IPS-NIHi7 (cell line): ENCODE measurements around the gene XXYLT1.

Experiments used
- DNase-seq: peaks from one replicate; pipeline ENCODE4 v3.0.0; 2012; ENCODE audit warnings: mixed read lengths; ENCODE audit errors: extremely low spot score

XXYLT1 gene

DNA sequence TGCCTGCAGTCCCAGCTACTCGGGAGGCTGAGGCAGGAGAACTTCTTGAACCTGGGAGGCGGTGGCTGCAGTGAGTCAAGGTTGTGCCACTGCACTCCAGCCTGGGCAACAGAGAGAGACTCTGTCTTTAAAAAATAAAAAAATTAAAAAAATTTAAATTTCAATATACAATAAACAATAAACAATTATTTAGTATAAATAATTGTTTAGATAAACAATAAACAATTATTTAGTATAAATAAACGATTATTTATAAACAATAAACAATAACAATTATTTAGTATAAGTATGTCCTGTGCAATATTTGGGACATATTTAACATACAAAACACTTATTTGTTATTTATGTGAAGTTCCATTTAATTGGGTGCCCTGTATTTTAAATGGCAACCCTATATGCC lies 119.6 kb downstream of the XXYLT1 start:
- DNase-seq: no peak

DNA sequence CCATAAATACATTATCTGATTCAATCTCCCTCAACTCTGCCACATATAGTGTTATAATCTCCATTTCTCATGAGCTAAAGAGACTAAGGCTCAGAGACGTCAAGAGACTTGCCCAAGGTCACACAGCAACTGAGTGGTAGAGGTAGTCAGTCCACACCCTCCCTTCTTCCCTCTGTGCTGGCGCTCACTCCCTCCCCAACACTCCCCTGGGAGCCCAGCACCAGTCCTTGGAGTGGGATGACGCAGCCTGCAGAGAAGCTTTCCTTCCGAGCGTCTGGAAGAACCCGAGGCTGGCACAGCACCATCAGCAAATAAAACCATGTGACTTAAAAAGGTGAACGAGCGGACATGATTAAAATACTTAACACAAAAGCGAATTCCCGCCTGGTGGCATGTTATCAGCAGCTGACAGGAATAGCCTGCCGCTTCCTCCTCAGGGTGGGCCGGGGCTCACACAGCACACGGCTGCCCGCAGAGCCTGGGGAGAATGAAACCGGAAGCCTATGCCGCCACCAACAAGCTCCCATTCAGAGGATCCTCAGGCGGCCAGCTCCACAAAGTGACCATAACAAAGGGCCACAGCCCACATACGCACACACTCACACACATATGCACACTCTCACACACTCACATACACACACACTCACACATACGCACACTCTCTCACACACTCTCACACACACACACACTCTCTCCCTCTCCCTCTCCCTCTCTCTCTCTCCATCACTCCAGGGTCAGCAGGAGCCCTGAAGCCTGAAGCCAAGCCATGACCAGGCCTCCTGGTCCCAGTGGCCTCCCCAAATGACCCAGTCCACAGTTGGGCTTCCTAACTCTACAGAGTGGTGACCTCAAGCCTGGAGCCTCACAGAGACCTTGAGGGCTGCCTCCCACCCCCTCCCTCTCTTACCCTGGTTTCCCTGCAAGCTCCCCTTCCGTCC lies 120.5 kb downstream of the XXYLT1 start:
- peak; percentile 65 for DNase-seq

DNA sequence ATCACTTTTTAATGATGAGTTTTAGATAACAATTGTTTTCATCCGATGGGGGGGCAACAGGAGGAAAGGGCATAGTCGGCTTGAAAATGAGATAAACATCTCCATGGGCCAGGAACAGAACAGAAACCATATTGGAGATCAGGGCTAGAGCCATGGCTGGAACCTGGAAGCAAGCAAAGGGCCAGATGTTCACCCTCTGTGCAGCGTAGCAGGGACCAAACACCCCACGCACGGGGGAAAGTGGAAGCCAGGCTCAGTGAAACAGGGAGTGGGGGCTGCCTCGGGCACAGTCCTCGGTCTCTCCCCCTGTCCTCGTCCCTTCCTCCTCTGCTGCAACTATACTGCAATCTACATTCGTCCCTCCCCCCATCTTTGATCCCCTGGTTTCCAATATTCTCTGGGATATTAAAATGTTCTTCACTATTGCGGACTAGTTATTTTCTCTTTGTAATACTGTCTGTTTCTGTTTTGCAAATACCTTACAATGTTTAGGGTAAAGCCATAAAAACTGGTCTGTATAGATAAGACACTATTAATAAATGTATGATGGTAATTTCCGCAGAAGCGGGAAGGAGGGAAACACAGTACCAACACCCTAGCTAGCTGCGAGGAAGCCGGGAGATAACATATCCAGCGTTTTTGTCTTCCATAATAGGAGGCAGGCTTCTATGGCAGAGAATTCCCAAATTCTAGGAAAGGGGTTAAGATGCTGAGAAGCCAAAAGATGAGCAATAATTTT lies 121.5 kb downstream of the XXYLT1 start:
- DNase-seq: no peak

DNA sequence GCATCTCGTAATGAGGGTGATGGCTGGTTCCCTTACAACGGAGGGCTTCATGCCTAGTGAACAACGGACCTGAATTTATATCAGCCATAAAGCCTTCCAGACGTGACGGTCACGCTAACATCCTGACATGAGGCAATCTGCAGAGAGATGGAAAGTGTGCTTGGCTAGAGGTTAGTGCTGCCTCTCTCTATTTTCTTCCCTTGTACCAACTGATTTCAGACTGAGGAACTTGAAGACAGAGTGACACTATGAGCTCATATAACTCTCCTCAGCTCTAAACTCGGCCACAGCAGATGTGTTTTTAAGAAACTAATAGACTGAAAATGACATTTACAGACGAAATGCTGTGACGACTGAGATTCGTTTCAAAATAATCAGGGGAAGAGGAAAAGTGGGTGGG lies 122.4 kb downstream of the XXYLT1 start:
- no peak for DNase-seq

DNA sequence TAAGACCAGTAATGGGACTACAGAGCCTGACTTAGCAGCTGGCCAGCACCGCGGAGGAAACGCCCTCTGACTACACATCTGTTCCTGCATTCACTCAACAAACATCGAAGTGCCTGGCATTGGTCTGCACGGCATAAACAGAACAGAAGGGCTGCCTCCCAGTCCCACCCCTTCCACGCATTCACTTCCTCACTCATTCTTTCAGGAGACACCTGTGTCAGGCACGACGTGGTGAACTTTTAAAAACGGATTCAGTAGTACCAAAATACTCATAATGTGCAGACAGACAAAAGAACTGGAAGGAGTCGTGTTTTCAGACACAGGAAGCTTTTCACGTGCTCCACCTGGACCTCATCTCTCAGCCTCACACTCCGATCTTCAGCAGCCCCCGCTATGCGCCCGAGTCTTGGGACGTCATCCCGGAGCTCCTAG lies 123.3 kb downstream of the XXYLT1 start:
- DNase-seq: no peak

DNA sequence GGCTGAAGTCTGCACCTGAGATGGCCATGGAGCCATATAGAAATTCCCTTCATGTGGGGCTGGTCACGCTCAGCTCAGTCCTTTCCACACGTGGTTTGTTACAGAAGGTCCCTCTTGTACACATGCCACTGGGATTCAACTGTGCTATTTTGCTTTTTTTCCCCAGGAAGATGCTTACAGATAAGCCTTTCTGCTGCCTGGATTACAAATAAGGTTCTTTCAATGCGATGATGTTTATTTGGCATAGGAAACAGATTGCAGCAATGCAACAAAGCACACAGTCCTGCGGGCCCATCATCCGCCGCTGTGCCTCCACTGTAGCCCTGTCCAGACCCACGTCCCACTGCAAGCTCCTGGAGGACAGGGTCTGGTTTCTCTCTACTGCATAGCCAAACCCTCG lies 124.8 kb downstream of the XXYLT1 start:
- no peak for DNase-seq

DNA sequence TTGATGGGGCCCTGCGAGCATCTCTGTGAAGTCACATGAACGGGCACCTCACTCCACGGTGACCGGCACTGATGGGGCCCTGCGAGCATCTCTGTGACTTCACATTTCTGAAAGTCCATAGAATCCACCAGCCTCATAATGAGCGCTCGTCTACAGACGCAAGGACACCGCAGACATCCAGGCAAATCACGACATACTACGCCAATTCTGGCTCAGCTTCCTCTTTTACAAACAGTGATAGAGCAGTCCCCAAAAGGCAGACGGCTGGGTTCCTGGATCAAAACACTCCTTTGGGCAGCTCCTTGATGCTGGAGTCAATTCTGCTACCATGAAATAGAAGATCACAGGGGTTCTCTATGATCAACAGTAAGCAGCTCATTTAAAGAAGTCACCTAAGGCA lies 125.4 kb downstream of the XXYLT1 start:
- no peak for DNase-seq

DNA sequence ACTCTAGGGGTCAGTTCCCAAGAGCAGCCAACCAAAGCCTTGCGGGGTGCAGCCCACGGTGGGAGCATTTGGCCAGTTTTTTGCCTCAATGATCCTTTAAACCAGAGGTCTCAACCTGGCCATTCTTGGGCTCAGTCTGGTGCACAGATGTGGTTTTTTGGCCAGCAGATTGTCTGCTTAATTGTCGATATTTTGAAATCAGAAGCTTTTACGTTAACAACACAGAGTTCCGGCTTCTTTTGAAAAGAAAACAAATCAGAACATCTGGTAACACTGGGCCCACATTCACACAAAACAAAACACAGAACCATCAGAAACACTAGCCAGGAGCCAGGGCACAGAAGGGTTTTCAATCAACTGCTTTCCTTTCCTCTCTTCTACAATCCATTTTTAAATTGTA lies 127.7 kb downstream of the XXYLT1 start:
- no peak for DNase-seq

DNA sequence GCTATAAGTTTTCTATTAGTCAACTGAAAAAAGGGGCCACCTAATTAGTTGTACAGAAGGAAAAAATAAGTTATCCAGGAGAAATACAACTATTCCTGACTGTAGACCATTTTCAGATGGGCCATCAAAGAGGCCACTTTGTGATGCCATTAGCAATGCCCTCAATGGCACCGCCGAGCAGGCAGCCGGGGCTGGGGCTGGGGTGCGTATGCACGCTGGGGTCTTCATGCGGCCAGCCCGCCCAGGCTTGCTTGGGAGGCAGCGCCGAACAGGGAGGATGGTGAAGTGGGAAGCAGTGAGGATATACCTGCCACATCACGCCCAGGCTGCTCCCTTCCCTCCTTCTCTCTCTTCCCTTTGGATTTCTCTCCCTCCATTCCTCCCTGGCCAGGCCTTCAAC lies 128.4 kb downstream of the XXYLT1 start:
- no peak for DNase-seq

DNA sequence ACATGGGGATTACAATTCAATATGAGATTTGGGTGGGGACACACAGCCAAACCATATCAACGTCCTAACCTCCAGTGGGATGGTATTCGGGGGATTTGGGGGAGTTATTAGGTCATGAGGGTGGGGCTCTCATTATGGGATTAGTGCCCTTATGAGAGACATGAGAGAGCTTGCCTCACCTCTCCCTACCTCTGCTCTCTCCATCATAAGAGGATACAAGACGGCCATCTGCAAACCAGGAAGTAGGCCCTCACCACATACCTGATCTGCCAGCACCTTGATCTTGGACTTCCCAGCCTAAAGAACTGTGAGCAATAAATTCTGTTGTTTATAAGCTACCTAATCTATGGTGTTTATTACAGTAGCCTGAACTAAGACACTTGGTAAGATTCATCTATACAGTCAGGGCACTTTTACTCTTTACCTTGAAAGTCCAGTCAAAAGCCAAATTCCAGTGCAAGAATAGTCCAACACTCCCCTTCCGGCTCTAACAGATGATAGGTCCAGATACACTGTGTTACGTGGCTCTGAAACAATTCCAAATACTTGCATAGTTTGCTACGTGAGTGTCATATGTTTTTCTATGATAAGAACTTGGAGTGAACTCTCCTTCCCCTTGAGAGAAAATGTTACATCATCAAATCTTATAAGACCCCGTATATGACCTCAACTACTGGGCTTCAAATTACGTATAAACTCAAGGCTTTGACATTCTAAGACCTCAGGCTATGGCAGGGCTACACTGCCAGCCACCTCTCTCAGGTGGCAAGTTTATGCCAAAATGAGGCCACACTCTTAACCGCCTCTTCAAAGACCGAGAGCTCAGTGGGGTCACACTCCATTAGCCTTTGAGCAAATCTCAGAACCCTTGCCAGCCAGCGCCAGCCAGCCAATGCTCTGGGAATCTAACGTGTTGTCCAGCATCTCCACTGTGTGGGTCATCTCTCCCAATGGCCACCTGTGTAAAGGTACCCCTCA lies 129.9 kb downstream of the XXYLT1 start:
- no peak for DNase-seq

DNA sequence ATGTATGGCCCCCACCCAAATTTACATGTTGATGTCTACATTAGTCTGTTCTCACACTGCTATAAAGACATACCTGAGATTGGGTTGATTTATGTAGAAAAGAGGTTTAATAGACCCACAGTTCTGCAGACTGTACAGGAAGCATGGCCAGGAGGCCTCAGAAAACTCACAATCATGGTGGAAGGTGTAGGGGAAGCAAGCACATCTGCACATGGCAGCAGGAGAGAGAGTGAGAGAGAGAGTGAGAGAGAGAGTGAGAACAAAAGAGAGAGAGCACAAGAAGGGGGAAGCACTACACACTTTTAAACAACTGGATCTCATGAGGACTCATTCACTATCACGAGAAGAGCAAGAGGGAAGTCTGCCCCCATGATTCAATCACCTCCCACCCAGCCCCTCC lies 130.5 kb downstream of the XXYLT1 start:
- DNase-seq: no peak

DNA sequence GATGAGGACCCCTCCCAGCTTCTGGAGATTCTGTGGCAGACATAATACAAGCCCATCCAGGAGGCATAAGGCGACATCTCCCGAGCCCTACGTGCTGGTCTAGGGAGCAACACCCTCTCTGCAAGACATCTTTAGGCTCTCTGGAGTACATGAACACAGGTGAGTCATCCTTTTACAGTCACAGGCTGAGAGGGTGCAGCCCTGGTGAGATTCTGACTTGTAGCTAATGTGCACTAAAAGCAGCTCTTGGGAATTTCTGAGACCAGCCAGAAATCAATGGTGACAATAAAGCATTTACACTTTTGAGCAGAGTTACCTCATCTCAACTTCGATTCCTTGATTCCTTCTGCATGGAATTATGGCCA lies 131.1 kb downstream of the XXYLT1 start:
- no peak for DNase-seq

DNA sequence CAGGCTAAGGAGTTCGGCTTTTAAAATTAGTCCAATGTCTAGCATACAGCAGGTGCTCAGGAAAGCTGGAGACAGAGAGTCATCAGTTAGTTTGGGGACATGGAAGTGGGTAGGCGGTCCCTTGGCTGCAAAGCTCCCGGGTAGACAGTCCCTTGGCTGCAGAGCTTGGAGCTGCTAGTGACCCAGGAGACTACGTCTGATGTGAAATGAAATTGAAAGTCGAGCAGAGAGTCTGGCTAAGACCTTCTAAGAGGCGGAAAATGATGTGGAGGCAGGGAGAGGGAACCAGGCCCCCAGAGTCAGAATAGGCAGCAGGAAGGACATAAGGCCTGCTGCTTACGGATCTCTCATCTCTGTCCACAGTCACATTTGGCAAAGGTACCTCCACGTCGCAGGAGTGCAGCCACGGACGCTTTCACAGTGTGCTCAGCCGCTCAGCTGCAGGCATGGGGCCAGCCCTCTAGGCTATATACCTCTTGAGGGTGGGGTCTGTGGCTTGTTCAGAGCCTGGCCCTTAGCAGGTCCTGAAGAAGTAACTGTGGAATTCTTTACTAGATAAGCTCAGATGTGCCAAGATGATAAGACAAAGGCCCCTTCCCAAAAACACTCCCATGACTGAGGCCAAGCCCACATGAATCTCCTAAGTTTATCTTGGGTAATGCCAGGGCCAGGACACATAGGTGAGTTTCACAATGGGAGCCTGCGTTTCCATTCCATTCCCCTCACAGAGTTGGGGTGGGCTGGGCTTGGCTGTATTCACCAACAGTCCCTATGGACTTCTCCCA lies 131.7 kb downstream of the XXYLT1 start:
- no peak for DNase-seq

DNA sequence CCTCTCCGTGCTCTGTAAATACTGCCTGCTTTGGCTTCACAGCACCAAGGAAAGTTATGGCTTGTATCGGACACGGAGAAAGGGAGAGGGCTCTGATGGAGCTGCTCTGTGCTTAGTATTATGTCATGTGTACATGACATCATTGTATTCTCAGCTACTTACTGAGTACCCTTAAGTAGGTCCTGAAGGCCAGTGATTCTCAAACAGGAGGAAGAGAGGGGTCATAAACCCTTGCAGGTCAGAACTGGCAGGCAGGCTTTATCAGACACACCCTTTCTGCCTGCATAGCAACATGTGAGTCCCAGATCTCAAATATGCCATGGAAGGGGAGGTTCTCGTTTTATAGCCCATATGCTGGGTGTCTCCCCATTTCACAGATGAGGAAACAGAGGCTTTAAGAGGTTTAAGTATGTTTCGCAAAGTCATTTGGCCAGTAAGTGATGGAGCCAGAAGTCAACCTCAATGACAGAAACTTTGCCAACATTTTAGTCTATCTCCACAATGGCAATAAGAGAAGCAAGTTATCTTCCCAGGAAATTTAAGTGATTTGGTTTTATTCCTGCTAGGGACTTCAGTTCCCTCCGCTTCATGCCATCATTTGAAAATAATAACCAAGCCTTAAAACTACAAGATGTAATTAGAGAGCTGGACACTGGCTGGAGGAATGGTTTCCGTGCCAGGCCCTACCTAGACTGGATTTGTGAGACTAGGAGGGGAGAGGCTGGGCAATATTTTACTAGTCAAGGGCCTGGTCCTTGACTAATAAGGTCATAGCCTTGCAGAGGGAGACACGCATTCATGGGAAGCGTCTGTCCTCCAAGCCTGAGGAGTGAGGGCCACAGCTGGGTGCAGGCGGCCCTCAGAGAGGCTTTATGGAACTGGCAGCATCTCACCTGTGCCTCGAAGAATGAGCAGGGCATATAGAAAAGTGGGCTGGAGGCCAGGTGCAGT lies 133.0 kb downstream of the XXYLT1 start:
- DNase-seq: no peak

DNA sequence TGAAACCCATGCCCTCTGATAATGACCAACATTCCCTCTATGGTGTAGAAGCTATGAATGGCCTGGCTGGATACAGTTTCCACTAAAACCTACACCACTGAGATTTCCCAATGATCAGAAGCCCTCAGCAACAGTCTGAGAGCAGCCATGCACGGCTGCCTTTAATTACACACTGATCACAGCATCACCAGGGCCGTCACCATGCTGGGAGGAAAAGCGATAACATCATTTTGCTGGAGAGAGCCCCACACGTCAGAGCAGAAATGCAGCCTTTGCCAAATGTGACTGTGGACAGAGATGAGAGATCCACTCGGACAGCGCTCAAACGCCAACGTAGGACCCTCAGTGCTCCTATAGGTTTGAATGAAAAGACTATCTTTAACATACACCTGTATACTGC lies 135.0 kb downstream of the XXYLT1 start:
- DNase-seq: no peak

DNA sequence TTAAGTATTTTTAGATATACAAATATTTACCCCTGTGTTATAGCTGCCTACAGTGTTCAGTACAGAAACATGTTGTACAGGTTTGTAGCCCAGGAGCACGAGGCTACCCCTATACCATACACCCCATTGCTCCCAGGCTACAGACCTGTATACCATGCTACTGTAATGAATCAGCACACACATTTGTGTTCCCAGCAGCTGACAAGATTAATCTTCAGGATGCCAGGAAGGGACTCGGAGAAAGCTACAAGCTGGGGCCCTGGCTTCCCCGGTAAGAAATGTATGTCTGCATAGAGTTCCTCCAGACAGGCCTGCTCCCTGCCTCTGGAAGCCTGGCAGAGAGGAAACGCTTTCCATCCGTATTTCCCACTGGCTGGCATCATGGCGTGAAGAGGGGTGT lies 136.5 kb downstream of the XXYLT1 start:
- DNase-seq: no peak

DNA sequence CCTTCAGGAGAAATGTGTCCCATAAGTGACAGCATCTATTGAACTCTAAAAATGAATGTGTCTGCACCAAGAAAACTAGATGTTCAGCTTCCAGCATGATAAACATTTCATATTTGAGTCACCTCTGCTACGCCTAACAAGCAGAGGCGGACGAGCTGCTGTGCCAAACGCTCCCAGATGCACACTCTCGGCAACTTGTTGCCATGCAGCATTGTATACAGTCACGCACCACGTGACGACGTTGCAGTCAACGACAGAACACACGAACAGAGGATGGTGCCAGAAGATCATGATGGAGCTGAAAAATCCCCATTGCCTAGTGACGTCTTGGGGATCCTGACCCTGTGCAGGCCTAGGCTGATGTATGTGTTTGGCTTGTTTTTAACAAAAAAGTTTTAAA lies 137.5 kb downstream of the XXYLT1 start:
- DNase-seq: no peak

DNA sequence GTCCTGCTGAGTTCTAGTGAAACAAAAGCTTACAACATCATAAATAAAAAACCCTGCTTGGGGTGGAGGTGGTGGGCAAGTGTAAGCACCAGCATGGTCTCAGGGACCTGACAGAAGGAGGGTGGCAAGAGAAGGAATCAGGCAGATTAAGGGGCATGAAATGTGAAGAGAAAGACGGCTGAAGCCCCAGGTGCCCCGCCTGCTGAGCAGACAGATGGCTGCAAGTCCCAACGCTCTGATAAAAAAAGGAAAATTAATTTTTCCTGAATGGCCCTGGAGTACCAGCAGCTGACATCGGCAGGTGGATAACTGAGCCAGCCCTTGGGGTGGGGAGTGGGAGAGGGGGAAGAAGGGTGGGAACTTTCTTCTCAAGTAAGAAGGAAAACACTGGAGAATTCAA lies 137.9 kb downstream of the XXYLT1 start:
- DNase-seq: no peak

DNA sequence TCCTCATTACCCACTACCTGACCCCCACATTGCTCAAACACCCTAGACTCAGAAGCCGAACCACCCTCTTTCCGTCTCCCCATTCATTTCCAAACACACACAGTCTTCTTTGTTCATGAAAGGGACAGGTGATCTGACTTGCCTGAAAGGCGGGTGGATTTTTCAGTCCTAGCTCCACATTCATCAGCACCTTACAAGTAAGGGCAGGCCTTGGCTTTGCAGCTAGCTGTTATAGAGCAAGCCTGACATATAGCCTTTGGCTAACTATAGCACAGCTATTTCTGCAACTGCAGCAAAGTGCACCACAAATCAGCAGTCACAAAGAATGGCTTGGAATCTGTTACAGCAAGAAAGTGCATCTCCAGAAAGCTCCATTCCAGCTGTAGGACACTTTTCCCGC lies 139.8 kb downstream of the XXYLT1 start:
- DNase-seq: no peak
